GM18505 (cell line): ENCODE results near the gene ORMDL2.

Experiments
- ATAC-seq: cut with Tn5 transposase; IDR thresholded peaks from one replicate; pipeline ENCODE4 v1.9.1; 2021; ENCODE audit not compliant: unreplicated experiment
- POLR2A ChIP-seq: IDR thresholded peaks from 4 replicates; pipeline ENCODE4 v1.6.1; 2011; ENCODE audit warnings: borderline replicate concordance; ENCODE audit not compliant: insufficient read depth, insufficient read length; ENCODE audit errors: extremely low read depth

Gene ORMDL2

DNA sequence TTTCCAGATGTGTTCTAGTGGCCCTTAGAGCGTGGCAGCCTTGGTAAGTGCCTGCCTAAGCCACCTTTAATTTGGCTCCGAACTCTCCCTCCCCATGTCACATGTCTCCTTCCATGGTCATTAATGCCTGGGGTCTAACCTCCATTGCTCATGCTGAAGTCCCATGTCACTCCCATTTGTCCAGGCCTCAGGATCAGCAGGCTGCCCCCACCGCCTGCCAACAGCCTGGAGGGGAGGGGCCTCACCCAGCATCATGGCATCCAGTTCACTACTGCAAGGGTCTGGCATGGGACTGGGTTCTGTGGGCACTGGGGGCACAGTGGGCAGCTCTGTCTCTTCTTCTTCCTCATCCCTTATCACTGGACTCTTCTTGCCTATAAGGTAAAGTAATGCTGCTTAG is 20.5 kb downstream of the ORMDL2 start:
- TF ChIP-seq POLR2A, result no peak
- ATAC-seq, result no peak

DNA sequence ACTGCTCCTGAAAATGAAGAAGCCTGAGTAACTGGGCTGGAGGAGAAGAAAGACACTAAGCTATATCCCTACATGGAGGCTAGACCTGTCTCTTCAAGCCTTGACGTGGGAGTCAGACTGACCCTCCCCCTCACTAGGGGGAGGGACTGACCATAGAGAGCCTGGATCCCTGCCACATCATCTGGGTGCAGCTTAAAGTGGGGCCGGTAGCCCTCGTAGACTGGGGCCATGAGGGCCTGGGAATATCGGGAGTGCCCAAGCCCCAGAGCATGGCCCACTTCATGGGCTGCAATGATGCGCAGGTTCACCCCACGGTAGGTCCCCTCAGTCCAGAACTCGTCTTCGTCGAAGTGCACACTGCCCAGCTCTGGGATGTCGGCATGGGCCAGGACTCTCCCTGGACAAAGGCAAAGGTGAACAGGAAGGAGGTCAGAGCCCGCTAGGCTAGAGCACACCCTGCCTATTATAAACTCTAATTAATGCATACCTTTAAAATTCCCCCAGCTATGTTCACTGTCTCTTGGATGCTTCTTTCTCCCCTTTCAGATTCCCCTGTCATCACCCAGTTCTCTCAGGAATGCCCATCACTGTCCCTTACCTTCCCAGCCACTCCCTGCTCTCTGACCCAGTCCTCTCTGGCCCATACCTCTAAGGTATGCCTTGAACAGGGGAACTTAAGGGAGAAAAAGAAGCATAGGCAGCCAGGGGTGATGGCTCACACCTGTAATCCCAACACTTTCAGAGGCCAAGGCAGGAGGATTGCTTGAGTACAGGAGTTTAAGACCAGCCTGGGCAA is 21.7 kb downstream of the ORMDL2 start:
- TF ChIP-seq POLR2A, result no peak
- no peak for ATAC-seq

DNA sequence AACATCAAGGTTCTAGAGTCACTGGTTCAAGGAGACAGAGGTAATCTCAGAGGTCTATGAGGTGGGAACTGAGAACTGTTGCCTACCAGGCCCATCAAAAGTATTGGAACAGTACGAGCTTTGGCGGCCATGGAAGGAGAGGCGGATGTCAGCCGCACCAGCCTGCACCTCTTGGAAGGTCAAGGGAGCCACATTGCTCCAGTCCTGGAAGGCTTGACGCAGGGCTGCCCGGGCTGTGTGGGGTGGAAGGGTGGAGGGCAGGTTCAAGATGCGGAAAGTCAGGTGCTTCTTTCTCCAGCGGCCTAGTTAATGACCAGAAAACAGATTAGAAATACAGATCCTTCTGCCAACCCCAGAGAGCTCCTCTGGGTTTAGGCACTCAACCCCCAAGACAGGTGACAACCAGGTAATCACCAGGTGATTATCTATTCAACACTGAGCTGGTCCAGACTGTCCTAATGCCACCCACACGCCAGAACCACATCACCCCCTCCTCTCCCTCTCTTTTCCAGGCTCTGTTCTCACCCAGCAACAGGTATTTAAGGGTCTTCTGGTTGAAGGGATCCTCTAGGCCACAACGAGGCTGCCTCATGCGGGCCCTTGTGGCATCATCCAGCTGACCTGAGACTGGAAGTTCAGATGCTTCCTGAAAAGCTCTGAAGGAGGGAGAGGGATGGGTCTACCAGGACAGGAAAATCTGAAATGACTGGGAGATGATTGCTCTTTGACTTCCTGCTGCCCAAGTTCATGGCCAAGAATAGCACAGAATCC is 22.9 kb downstream of the ORMDL2 start:
- no peak for ATAC-seq
- no peak for TF ChIP-seq POLR2A

DNA sequence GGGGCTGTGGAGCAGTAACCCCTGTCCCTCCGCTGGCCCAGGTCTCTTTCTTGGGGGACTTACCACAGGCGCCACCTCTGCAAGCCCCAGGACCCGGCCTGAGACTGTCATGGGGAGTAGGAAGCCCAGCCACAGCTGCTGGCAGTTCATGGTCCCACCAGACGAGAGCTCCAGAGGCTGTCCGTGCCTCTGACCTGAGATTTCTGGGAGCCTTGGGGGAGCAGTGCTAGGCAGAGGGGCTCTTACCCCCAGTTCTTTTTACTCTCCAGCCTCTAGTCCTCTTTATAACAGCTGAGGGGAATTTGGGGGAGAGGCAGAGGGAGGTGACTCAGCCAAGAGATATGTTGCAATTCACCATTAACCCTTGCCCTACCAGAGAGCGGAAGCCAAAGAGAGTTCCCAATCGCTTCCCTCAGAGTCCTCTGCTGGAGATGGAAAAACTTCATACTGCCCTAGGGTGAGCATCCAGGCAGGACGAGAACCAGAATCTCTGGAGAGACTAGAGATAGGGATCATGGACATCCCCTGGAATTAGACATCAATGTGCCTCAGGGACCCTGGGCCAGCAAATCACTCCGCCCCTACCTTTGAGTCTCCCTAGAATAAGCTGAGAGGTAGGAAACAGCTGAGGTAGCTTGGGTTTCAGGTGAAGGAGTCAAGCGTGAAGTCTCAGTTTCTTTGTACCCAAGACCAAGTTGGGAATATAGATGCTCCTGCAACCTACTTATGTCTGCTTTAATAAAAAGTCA is 25.0 kb downstream of the ORMDL2 start, which contains the start of gene MMP19:
Gene MMP19, minus strand, starts transcription at position 256 of the 749 bp plus-strand sequence. Its CDS starts 106 bp downstream, at position 150.
- TF ChIP-seq POLR2A, result no peak
- ATAC-seq, result no peak

DNA sequence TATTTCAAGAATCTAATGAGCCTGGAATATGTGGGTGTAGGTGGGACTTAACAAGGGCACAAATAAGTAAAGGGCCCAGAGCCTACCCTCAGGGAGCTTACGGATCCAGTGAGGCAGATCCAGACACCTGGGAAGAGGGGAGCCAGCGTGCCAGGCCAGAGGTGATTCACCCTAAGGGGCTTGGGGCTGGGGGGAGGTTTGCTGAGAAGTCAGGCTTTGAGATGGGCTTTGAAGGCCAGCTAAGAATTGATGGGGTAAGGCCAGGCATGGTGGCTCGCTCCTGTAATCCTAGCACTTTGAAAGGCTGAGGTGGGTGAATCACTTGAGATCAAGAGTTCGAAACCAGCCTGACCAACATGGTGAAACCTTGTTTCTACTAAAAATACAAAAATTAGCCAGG is 25.6 kb downstream of the ORMDL2 start:
- ATAC-seq, result no peak
- no peak for TF ChIP-seq POLR2A

DNA sequence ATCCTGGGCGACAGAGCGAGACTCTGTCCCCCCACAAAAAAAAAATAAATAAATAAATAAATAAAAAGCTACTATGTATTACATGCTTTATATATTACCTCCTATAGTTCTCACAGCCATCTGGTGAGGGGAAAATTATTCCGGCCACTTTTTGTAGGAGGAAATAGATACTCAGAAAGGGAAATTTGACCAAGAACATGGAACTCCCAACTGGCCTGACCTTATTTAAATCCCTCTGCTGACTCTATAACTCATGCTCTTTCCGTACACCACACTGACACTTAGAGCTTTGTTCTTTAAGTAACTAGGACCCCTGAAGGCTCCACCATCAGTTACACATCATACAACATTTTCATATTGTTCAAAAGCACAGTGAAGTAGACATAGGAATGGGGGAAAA is 27.1 kb downstream of the ORMDL2 start:
- no peak for ATAC-seq

DNA sequence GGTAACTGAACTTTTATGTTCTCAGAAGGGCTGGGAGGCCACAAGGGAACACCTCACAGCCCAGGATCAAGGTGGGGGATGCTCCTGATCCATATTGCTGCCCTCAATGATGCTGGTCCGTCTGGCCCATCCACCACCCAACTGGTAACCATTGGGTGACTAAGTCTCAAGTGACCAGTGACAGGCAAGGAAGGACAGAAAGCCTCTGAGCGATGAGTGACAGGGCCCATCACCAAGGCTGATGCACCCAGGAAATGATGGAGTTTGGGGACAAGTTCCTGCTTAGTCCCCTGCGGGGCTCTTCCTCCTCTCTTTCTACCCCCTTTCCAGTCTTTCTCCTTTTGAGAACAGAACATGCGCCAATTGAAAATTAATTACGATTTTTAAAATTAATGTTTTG is 27.5 kb downstream of the ORMDL2 start:
- no peak for TF ChIP-seq POLR2A
- no peak for ATAC-seq

More for the DNA sequence above, 27.1 kb downstream of the ORMDL2 start:
- no peak for TF ChIP-seq POLR2A

DNA sequence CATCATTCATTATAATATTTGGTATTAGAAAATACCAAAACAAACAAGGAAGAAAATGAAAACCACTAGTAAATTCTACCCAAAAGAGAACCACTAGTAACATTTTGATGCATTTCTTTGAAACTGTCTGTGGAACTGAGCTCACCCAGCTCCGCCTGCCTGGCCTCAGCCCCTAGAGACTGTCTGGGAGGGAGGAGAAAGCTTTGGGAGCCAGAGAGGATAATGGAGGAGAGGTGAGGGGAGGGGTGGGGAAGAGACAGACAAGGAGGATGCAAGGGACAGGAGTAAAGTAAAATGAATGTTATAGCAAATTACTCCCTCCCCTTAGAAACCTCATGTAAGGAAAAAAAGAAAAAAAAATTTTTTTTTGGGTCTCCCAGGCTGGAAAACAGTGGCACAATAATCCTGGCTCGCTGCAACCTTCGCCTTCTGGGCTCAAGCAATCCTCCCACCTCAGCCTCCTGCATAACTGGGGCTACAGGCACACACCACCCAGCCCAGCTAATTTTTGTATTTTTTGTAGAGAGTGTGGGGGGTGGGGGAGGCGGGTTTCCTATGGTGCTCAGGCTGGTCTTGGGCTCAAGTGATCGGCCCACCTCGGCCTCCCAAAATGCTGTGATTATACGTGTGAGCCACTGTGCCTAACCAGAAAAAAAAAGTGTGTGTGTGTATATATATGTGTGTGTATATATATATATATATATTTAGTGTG is 28.1 kb downstream of the ORMDL2 start:
- ATAC-seq, result no peak
- TF ChIP-seq POLR2A, result no peak

DNA sequence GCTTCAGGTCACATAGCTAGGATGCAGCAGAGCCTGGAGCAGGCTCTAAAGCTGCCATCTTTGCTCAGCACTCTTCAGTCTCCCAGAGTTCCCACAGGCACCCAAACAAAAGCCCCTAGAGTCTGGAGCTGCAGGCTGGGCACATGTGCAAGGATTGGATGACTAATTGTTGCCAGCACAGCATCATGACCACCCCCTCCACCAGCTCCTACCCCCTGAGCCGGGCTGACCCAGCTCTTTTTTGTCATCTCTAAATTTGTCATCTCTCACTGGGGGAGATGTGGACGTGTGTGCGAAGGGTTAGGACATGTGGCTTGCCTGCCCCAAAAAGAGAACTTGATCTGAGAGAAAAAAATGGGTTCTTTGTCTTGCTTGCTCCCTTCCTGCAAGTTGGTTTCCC is 29.2 kb downstream of the ORMDL2 start:
- TF ChIP-seq POLR2A, result no peak
- no peak for ATAC-seq

DNA sequence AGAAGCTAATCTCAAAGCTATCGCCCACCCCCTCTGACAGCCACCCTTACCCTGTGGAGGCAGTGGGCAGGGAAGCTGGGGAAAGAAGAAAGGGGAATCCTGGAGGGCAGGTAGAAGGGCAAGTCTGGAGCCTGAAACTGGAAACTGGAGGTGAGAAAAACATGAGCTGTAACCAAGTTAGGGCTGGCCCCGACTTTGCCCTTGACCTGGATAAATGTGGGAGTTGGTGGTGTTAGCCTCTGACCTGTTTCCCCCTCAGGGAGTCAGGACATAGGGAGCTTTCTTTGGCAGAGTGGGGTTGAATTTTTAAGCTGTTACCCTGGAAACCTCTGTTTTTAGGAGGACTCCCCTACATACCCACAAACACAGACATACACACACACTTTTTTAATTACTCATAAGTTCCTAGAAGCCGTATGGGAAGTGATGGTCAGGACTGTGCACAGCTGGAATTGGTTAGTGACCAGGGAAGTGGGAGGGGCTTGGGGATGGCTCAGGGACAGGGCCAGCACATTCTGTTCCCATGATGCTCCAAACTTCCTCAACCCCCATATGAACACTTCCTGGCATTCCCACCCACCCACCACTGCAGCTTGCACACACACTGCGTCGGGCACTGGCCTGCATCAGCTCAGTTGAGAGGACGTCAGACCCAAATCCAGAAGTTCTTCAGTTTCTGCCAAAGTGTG is 29.9 kb downstream of the ORMDL2 start:
- no peak for TF ChIP-seq POLR2A
- no peak for ATAC-seq

DNA sequence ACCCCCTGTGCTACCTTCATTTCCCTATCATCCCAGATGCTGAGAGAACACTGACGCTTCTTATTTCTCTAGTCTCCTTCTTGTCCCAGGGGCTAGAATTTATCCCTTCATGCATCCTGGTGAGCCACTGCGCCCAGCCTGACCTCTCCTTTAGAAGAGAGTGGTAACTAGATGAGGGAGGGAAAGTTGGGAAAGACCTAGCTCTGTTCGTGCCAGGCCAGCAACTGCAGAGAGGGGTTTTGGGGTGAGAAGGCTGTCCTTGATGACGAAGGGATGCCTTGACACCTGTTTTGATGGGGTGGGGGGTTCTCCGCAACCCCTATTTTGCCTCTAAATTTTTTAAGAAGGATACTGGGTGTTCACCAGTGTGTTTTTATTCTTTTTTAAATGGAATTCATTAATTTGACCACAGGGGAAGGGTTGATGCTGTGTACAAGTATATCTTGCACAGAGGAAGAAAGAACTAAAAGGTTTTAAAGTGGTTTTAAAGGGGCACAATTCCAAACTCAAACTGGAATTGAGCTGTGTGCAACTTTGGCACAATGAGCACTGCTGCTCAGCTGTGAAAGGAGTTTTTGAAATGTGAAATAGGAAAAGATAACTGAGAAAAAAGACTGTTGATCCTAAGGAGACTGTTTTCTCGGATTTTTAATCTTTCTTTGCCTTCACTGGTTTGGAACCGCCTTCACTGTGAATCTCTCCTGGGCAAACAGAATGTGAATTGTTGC is 31.9 kb downstream of the ORMDL2 start:
- no peak for TF ChIP-seq POLR2A
- ATAC-seq, result no peak

DNA sequence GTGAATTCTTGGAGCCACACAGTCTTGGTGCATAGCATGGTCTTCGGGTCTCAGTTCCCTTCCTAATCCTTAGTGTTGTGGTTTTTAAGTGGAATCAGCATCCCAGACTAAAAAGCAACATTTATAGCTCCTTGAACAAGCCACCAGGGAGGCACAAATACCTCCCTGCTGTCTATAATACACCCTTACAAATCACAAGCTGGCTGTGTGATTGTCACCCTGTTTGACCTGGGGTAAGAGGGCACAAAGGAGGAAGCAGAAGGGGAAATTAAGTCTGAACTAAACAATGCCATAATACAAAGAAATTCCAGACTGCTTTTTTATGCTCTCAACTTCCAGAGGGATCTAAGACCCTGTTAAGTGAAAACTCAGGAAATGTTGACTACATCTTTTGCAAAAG is 32.6 kb downstream of the ORMDL2 start:
- TF ChIP-seq POLR2A, result no peak
- ATAC-seq, result no peak
